Superior temporal gyrus (tissue), 1 donor: ENCODE measurements around the gene SH2D6.
"Not testable (repeated sequence)": the region's sequence is repeated elsewhere in the genome, so short reads cannot be mapped to it uniquely, and the experiment has no call there.

Source experiments
- DNase-seq: peaks from one replicate; pipeline ENCODE4 v3.0.0-alpha.2; 2016; ENCODE audit errors: extremely low spot score

Gene SH2D6

GRCh38 chr2:85439025-85439472, 20.5 kb downstream of the SH2D6 start:
- DNase-seq: peak; percentile 38

- not testable (repeated sequence) for DNase-seq
Observed at GRCh38 chr2:85439569-85439968, 21.1 kb downstream of the SH2D6 start.

DNA sequence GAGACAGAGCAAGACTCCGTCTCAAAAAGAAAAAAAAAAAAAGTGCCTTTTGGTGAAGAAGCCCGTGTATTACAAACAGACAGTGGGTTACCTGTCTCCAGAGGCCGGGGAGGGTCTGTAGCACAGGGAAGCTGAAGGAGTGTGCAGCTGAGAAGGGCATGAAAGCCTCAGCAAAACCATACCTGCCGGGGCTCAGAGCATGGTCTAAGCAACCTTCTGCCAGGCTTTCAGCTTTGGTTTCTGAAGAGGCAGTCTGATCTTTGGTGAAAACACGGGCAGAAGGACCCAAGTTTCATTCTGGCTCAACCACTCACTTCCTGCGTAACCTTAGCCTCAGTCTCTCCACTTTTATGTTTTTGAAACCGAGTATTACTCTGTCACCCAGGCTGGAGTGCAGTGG, 21.5 kb downstream of the SH2D6 start:
- no peak for DNase-seq

GRCh38 chr2:85440729-85441128, 22.2 kb downstream of the SH2D6 start:
- DNase-seq: no peak

GRCh38 chr2:85441864-85442263, 23.4 kb downstream of the SH2D6 start:
- DNase-seq: no peak

DNA sequence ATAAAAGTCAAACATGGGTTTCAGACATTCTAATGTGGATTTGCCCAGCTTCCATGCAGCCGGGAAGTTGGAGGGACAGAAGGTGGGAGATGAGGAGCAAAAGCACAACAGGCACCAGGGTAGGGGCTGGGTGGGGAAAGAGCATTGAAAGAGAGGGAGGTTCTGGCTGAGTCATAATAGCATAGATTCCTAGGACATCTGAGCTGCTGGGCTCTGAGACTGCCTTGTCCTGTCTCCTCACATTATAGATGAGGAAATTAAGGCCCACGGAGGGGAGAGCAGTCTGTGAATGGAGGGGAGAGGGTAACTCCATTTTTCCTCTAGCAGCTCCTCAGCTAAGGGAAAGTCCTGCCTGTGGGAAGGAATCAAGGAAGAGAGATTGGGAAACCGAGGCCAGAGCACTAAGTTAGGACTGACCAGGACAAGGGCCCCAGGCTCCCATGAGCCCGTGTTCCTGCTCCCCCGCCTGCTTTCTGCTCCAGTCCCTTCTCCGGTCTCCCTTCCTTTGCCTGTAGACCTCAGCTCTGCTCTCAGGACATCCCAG, 26.2 kb downstream of the SH2D6 start:
- DNase-seq: no peak

DNA sequence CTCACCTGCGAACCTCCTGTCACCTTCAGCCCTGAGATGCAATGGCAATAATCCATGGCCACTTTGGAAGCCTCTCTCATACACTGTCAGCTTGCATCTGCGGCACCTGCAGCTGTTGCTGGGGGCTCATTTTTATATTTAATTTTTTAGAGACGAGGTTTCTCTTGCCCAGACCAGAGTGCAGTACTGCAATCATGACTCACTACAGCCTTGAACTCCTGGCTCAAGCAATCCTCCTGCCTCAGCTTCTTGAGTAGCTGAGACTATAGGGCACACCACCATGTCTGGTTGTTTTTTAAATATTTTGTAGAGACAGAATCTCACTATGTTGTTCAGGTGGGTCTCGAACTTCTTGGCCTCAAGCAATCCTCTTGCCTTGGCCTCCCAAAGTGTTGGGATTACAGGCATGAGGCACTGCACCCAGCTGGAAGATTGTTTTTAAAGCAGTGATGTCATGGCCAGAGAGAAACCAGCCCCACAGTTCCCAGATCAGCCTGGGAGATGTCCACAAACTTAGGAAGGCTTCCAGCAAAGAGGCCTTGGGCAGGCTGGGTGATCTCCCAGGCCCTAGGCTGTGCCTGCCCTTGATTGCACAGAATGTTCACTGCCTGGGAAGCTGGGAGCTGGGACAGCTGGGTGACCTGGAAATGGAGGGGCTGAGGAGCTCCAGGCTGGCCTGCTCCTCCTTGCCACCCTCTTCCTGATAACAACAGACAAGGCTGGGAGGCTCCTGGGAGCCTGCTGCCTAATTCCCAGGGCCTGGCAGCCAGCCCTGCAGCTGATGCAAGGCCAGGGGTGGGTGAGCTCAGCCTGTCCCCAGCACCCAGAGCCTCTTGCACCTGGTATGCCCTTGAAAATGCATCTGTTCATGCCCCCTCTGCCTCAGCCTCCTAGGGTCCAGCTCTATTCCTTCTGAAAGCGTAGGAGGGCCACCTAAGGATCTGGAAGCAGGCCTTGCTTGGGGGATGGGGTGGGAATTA, 27.1 kb downstream of the SH2D6 start:
- DNase-seq: peak; percentile 26

DNA sequence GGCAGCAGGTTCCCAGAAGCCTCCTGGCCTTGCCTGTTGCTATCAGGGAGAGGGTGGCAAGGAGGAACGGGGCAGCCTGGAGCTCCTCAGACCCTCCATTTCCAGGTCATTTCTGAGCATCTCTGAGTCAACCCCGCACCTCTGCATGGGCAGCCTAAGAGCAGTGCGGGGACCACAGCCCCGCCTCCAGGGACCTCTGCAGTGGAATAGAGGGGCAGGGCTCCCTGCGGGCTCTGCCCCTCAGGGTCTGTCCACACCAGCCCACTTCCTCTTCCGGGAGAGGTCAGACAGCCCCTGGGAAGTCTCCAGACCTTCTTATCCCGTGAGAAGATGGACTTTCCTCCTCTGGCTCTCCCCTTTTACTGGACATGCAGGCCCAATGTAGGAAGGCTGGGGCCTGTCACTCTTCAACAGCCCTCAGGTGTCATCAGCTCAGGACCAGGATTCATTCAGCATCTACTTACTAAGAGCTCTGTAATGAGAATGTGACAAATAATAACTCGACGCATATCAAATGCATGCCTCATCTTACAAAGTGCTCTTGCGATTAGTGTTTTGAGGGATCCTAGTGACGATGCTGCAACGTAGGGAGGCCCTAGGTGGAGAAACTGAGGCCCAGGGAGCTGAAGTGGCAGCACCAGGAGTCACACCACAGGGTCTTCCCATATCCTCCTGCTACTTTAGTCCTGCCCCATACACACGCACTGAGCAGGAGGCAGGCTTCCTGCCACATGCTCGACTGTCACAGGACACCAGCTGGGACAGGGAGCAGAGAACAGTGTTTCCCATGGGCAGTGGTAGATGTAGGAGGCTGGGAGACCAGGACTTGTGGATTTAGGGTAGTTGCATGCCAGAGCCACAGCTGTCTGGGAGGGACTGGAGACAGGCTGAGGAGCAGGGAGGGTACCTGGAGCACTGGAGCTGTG, 28.0 kb downstream of the SH2D6 start:
- DNase-seq: no peak

GRCh38 chr2:85447222-85447585, 28.7 kb downstream of the SH2D6 start:
- DNase-seq: no peak

- DNase-seq: no peak
Observed at GRCh38 chr2:85448461-85449213, 30.1 kb downstream of the SH2D6 start.

DNA sequence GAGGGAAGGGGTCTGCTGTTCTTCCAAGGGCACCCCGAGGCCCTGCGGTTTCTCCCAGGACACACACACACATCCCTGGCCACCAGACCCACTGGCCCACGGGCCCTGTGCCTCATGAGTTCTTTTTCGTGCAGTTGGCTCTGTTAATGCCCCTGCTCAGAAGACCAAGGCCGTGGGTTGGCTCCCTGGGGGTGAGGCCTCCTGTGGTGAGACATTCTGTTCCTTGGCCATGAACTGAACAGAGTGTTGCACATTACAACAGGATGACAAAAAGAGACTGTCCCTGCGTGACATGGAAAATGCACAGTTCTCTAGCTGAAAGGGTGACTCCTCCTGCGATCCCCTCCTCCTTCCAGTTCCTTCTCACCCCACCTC, 30.7 kb downstream of the SH2D6 start:
- no peak for DNase-seq

GRCh38 chr2:85452237-85452636, 33.7 kb downstream of the SH2D6 start:
- DNase-seq: no peak

GRCh38 chr2:85453571-85453970, 35.1 kb downstream of the SH2D6 start:
- no peak for DNase-seq

DNA sequence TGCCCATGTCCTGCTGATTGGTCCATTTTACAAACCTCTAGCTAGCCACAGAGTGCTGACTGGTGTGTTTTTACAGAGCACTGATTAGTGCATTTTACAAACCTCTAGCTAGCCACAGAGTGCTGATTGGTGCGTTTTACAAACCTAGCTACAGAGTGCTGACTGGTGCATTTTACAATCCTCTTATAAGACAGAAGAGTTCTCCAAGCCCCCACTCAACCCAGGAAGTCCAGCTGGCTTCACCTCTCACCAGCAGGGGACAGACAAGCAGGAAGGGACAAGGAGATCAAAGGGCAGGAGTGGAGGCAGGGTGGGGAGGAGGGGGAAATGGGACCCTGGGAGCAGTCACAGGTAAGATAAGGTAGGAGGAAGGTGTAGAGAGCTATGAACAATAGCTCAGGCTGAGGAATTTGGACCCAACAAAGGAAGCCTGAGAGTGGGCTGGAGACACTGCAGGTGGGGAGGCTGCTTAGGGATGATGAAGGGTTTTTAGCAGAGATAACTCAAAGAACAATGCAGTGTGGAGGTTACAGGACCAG, 37.1 kb downstream of the SH2D6 start:
- no peak for DNase-seq

DNA sequence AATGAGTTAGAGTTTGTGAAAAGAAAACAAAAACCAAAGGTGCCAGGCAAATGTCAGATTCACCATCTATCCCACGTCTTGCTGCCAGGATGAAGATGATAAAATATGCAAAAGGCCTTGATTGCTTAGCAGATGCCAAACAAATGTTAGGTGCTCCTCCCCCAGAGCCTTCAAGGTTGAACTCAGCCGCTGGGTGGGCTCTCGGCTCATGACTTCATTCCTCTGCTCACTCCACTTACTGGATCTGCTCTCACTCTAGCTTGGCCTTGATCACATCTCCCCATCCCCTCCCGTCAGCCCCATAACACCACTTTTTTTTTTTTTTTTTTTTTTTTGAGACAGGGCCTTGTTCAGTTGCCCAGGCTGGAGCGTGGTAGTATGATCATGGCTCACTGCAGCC, 38.5 kb downstream of the SH2D6 start:
- no peak for DNase-seq

- no peak for DNase-seq
Observed at GRCh38 chr2:85457877-85458316, 39.4 kb downstream of the SH2D6 start.

DNA sequence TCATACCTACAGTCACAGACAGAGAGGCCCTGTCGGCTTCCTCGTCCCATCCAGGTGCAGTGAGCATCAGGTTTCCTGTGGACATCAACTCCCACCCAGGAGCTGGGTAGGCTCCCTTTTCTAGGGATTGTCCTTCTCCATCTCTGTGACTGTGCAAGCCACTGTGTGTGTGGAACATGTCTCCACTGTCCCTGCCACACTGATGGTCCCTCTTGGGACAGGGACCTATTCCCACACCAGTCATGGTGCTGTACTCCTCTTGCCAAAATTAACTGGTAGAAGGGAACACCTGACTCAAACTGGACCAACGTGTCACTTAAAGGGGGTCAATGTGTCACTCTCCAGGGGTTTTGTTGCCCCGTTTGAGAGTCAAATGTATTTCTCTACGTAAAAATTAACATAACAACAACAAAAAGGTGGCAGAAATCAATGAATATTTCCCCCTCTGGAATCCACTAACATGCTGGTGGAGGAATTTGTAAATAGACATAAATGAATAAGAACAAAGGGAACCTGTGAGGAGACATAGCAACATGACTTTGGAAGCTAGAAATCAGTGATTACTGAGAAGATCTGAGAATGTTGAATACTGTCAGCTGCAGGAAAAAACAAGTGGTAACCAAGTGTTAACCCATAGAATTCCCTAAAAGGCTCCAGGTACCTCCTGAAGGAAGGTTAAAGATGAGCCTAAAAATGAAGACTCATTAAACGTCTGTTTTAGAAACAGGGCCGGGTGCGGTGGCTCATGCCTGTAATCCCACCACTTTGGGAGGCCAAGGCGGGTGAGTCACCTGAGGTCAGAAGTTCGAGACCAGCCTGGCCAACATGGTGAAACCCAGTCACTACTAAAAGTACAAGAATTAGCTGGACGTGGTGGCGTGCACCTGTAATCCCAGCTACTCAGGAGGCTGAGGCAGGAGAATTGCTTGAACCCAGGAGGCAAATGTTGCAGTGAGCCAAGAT, 40.4 kb downstream of the SH2D6 start:
- no peak for DNase-seq

- DNase-seq: no peak
Observed at GRCh38 chr2:85459771-85460170, 41.3 kb downstream of the SH2D6 start.

- no peak for DNase-seq
Observed at GRCh38 chr2:85462322-85462721, 43.8 kb downstream of the SH2D6 start.
